ENCODE data around the gene PAX7.

Gene PAX7

GRCh38 chr1:18633422-18634155 is 2.9 kb downstream of the PAX7 start:
- no peak overlapping the region for H3K4me3 ChIP-seq (ENCODE audit: low read length)
- H3K79me2 ChIP-seq (ENCODE audit: low read length) = no peaks in the 10 kb centered on the region
- H3K4me2 ChIP-seq (ENCODE audit: low read length) = no peak overlapping the region

GRCh38 chr1:18634276-18634675 is 3.6 kb downstream of the PAX7 start:
- H3K9me3 ChIP-seq (ENCODE audit: insufficient read depth, low read length) = no peaks in the 10 kb centered on the region
- H3K4me3 ChIP-seq (ENCODE audit: low read length) = no peak overlapping the region
- TF ChIP-seq EZH2phosphoT487 (IDR thresholded peaks at IDR 0.05; ENCODE audit: low read depth) (no peak), CTCF (IDR thresholded peaks at IDR 0.05; ENCODE audit: low read depth, low read length) (no peak)
- H3K4me1 ChIP-seq (ENCODE audit: low read length) = no peaks in the 10 kb centered on the region
- H2AFZ ChIP-seq (ENCODE audit: low read depth, low read length) = no peak overlapping the region
- no peaks in the 10 kb centered on the region for H3K27me3 ChIP-seq (ENCODE audit: low read depth, low read length)
- no peaks in the 10 kb centered on the region for H4K20me1 ChIP-seq (ENCODE audit: insufficient read depth, low read length)
- no peaks in the 10 kb centered on the region for H3K36me3 ChIP-seq (replicated peaks; ENCODE audit: low read depth, low read length)
- no peak overlapping the region for H3K4me2 ChIP-seq (ENCODE audit: low read length)
- H3K79me2 ChIP-seq (ENCODE audit: low read length) = no peaks in the 10 kb centered on the region
- no peak overlapping the region for H3K9ac ChIP-seq (ENCODE audit: low read length)
- H3K27ac ChIP-seq (ENCODE audit: low read length) = no peak overlapping the region

More at GRCh38 chr1:18633422-18634155, 2.9 kb downstream of the PAX7 start:
- Histone ChIP-seq H3K27ac (ENCODE audit: low read length) (no peak overlapping the region), H4K20me1 (ENCODE audit: insufficient read depth, low read length) (no peaks in the 10 kb centered on the region), H3K4me1 (ENCODE audit: low read length) (no peaks in the 10 kb centered on the region), H3K9me3 (ENCODE audit: insufficient read depth, low read length) (no peaks in the 10 kb centered on the region), H3K9ac (ENCODE audit: low read length) (no peak overlapping the region), H3K36me3 (replicated peaks; ENCODE audit: low read depth, low read length) (no peaks in the 10 kb centered on the region), H2AFZ (ENCODE audit: low read depth, low read length) (no peak overlapping the region), H3K27me3 (ENCODE audit: low read depth, low read length) (no peaks in the 10 kb centered on the region)
- TF ChIP-seq EZH2phosphoT487 (IDR thresholded peaks at IDR 0.05; ENCODE audit: low read depth) (no peak), CTCF (IDR thresholded peaks at IDR 0.05; ENCODE audit: low read depth, low read length) (no peak)

- TF ChIP-seq CTCF (IDR thresholded peaks at IDR 0.05; ENCODE audit: low read depth, low read length) (no peak), EZH2phosphoT487 (IDR thresholded peaks at IDR 0.05; ENCODE audit: low read depth) (no peak)
- H3K9ac ChIP-seq (ENCODE audit: low read length) = no peak overlapping the region
- H3K36me3 ChIP-seq (replicated peaks; ENCODE audit: low read depth, low read length) = no peaks in the 10 kb centered on the region
- H4K20me1 ChIP-seq (ENCODE audit: insufficient read depth, low read length) = no peaks in the 10 kb centered on the region
- H3K4me1 ChIP-seq (ENCODE audit: low read length) = no peaks in the 10 kb centered on the region
- H2AFZ ChIP-seq (ENCODE audit: low read depth, low read length) = no peak overlapping the region
- no peaks in the 10 kb centered on the region for H3K27me3 ChIP-seq (ENCODE audit: low read depth, low read length)
- no peaks in the 10 kb centered on the region for H3K79me2 ChIP-seq (ENCODE audit: low read length)
- no peaks in the 10 kb centered on the region for H3K9me3 ChIP-seq (ENCODE audit: insufficient read depth, low read length)
- H3K4me3 ChIP-seq (ENCODE audit: low read length) = no peak overlapping the region
- H3K4me2 ChIP-seq (ENCODE audit: low read length) = no peak overlapping the region
- no peak overlapping the region for H3K27ac ChIP-seq (ENCODE audit: low read length)
These were observed 4.5 kb downstream of the PAX7 start for GRCh38 chr1:18635070-18635577.

GRCh38 chr1:18635891-18636595 is 5.4 kb downstream of the PAX7 start:
- H3K79me2 ChIP-seq (ENCODE audit: low read length) = no peaks in the 10 kb centered on the region
- no peak overlapping the region for H3K4me2 ChIP-seq (ENCODE audit: low read length)
- H3K36me3 ChIP-seq (replicated peaks; ENCODE audit: low read depth, low read length) = no peaks in the 10 kb centered on the region
- no peaks in the 10 kb centered on the region for H3K9me3 ChIP-seq (ENCODE audit: insufficient read depth, low read length)
- H3K9ac ChIP-seq (ENCODE audit: low read length) = no peak overlapping the region
- TF ChIP-seq EZH2phosphoT487 (IDR thresholded peaks at IDR 0.05; ENCODE audit: low read depth) (no peak), CTCF (IDR thresholded peaks at IDR 0.05; ENCODE audit: low read depth, low read length) (no peak)
- H3K4me1 ChIP-seq (ENCODE audit: low read length) = no peaks in the 10 kb centered on the region
- no peaks in the 10 kb centered on the region for H4K20me1 ChIP-seq (ENCODE audit: insufficient read depth, low read length)
- no peak overlapping the region for H3K4me3 ChIP-seq (ENCODE audit: low read length)
- H3K27ac ChIP-seq (ENCODE audit: low read length) = no peak overlapping the region
- H2AFZ ChIP-seq (ENCODE audit: low read depth, low read length) = no peak overlapping the region
- H3K27me3 ChIP-seq (ENCODE audit: low read depth, low read length) = no peaks in the 10 kb centered on the region
